Measurements from ENCODE around the gene LYG2. TPM values are rescaled to one million over a fixed set of nuclear protein-coding genes. Genes with fewer than 3 reads are reported as not detected.

LYG2 gene
- total and polyA plus RNA-seq, 2 of the 8 experiments (the other 6 are each of a cell fraction or from before 2014, with no cell fraction given) = not detected

- TF ChIP-seq CHD7 (IDR thresholded peaks at IDR 0.05; ENCODE audit: insufficient replicate concordance, low read length) = no peak
- TF ChIP-seq SP2 (IDR thresholded peaks at IDR 0.05; ENCODE audit: low read length) = no peak
- no peak for TF ChIP-seq KDM5A (IDR thresholded peaks at IDR 0.05; ENCODE audit: low read length)
- TF ChIP-seq USF2 (IDR thresholded peaks at IDR 0.05; ENCODE audit: low read length) = no peak
- TF ChIP-seq TAF7 (optimal IDR thresholded peaks at IDR 0.05; ENCODE audit: borderline replicate concordance, low read depth, low read length) = no peak
Measured at GRCh38 chr2:99299580-99299979, 44.1 kb upstream of the LYG2 start (continued).

All from H1 (cell line).